RPMI8226 (cell line): Measurements from ENCODE around the gene GBP7.

Experiments used
- DNase-seq: peaks from one replicate; pipeline ENCODE4 v3.0.0-alpha.2; 2015

Gene GBP7

DNA sequence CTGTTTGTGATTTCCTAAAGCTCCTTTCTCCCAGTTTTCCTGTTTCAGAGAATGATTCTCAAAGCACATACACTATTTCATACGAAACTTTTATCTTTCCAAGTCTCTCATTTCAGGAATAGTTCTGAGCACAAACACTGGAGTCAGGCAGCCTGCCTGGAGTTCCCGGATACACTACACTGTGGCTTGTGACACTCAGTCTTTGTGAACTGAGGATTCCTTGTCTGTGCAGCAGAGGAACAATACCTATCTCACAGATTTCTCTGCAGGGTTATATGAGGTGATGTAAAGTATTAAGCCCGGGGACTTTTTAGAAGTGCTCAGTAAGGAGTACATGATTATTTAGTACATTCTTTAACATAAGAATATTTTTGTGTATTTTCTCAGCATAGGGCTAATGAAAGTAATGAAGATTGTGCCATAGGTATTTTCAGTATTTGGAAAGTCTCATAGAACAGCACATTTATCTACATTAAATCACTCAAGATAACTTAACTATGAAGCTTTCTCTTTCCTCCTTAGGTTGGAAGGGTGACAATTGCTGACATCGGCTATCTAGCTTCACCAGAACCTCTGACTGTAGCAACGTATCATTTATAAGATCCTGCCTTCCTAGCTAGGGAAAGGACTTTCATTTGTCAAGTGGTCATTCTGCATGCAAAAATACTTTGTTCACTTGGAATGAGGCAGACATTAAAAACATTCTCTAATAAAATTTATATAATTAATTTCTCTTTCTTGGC lies 62.8 kb downstream of the GBP7 start:
- DNase-seq: no peak

DNA sequence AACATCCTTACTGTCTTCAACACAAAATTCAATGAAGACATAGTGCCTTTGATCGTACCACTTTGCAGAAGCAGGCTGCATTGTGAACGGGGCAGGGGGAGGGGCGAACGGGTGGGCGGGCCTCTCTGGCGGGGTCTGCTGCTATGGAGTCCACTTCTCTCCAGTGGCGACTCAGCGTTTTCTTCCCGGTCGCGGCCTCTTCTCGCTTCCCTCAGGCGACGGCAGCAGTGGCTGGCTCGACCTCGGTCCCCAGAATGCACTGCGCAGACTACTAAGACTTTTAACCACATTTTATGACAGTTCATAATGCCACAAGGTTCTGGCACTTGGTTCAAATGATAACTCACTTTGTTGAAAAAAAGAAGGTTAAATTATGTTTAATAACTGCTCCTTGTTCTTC lies 71.1 kb downstream of the GBP7 start:
- DNase-seq: peak; percentile 4

DNA sequence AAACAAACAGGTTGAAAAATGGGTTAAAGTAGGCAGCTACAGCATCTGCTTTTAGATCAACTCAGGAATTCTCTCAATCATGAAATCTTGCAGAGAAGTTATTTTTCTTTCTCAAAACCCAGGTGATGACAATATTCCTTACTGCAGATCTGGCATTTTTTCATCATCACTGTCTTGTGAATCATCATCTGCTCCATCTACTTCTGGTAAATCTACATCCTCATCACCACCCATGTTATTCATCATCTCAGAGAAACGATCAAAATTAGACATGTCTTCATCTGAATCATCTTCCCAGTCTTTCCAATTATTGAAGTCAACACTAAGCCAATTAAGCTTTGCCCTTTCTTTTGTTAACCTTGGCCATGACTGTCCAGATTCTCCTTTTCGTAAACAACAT lies 71.7 kb downstream of the GBP7 start:
- no peak for DNase-seq

DNA sequence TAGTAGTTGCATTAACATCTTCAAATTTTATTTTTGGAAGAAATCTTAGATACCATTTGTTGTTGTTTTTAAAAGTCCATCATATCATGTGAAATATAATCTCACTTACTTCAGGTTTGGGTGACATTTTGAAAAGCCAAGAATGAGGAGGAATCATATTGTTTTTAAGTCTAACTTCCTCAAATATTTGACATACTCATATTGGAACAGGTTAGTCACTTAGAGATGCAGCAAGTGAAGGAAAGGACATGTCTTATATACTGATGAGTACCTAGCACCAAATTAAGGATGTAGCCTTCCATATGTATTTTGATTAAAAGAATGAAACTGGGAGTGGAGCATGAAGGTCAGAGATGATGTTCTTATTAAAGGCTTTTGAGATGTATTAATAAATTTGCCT lies 73.8 kb downstream of the GBP7 start:
- DNase-seq: no peak

DNA sequence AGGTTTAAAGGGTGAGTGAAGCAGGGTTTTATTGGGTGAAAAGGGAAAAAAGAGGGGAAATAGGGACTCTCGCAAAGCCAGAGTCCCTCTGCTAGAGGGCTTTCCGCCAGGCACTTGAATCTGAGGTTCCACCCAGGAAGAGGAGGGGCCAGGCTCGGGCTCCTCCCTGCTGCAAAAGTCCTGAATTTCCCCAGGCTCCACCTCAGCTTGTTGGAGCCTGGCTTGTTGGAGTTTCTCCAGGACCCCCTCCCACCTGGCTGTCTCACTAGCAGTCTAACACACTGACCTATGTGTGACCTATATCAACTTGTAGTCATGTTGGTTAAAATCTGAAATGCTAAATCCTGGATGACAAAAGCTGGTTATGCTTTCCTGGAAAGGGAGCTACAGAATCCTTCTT lies 75.4 kb downstream of the GBP7 start:
- no peak for DNase-seq

DNA sequence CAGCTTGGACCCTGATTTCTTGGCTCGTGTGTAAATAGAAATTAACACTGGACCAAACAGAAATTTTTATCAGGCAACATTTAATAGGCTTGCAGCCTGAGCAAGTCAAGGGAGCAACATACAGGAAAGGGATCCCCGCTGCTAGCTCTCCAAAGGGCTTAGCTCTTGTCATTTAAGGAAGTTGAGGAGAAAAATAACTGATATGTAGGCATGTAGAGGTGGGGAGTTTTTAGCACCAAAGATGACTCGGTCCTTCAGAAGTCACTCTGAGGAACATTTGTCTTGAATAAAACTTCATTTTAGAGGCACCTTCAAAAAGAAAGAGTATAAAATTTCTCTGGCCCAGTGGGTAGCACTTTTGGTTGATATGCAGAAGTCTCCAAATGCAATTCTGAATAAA lies 76.9 kb downstream of the GBP7 start:
- DNase-seq: no peak

DNA sequence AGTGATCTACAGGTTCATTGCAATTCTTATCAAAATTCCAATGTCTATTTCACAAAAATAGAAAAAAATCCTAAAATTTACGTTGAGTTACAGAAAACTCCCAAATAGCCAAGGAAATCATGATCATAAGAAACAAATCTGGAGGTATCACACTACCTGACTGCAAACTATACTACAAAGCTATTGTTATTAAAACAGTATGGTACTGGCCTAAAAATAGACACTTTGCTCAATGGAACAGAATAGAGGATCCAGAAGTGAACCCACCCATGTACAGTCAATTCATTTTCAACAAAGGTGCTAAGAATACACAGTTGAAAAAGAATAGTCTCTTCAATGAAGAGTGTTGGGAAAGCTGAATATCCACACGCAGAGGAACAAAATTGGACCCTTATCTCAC lies 80.1 kb downstream of the GBP7 start:
- no peak for DNase-seq

DNA sequence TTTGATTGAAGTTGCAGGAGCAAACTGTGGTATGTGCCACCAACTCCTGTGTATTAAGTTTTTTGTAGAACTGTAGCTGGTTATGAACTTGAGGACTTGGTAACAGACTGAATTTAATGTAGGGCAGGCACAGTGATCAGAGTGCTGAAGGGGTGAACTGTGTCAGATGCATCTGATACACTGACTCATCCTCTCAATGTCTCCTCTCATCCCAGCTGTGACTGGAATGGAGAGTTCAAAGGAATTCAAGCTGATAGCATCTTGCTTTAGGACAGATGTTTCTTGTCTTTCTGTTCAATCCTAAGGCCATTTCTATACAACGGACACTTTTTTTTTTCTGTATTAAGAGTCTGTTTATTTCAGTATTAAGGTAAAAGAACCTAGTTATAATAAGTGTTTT lies 85.8 kb downstream of the GBP7 start:
- DNase-seq: no peak

DNA sequence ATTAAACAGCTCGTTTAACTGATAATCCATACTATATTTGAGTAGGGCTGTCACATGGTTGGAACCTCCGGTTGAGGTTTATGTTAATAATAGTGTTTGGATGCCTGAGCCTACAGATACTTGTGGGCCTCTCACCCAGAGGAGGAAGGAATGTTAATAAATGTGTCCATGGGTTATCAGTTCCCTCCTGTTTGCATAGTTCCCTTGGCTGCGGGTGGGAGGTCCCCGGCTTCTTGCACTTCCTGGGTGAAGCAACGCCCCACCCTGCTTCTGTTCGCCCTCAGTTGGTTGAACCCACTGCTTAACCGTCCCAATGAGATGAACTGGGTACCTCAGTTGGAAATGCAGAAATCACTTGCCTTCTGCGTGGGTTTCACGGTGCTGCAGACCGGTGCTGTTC lies 87.2 kb downstream of the GBP7 start:
- DNase-seq: no peak

DNA sequence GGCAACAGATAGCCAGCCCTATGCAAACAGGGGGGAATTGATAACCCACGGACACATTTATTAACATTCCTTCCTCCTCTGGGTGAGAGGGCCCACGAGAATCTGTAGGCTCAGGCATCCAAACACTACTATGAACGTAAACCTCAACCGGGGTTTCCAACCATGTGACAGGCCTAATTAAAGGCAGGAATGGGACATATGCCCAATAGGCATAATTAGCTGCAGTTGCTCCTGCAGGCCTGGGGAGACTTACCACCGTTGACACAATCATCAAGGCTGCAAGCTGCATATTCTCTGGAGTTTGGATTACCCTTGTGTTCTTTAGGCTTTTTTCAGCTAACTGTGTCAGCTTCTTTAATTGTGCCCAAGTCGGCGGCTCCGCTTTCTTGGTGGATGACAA lies 88.6 kb downstream of the GBP7 start:
- no peak for DNase-seq

DNA sequence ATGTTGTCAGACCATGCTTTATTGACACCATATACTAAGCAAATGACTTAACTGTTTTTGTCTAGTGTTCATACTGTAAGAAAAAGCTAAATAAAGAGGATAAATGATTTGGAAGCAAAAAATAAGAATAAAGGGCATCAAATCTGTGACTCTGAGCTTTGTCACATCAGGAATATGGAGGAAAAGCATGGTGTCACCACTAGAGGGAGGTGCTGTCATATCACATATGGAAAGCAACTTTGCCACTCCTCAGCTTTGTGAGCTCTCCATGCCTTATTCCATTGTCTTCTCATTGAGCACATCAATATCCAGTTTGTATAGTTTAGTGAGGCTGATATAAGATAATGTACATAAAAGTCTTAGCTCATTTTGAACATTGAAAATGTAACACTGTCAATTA lies 90.0 kb downstream of the GBP7 start:
- peak; percentile 52 for DNase-seq
